Measurements from ENCODE around the gene PMEL. TPM values are rescaled to one million over a fixed set of nuclear protein-coding genes. Genes with fewer than 3 reads are reported as not detected.

PMEL gene
- total and polyA plus RNA-seq, 2 donors (not counting 1 experiment from before 2014, with no cell fraction given) = 0.32 to 0.46 TPM

DNA sequence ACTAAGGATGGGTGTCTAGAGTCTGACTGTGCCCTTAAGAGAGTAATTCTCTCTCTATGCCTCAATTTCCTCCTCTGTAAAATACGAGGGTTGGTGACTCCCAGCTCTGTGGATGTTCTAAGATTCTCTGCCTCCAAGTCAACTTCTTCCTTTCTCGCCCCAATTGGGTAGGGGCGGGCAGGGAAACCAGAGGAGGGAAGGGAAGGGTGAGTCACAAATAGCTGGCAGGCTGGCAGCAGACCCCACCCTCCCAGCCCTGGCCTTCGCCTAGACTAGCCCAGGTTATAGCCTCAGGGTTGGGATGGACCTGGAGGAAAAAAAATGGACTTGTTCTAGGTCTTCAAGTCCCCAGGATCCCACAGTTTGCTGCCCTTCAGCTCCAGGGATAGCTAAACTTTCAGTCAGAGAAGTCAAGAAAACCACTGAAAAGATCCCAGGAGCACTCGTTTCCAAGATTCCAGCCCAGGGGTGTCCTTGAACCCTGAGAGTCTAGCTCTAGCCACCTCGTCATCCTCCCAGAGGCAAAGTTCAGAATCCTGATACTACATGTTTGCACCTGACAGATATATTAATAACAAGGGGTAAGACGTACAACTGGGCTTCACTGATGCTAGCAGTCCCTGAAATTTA, 32.6 kb downstream of the PMEL start:
- peaks cover 45 to 53% of the 10 kb centered on the region in 2 donors for H3K4me1 ChIP-seq (ENCODE audit: control insufficient read depth in 2 of 2, insufficient read depth in 2 of 2, low read length in 2 of 2)
- Mint-ChIP-seq H3K4me1 (peaks cover 58% of the 10 kb centered on the region), H3K9me3 (ENCODE audit: insufficient read depth) (no peaks in the 10 kb centered on the region), H3K27ac (peak overlapping the region; percentile 76), H3K27me3 (no peaks in the 10 kb centered on the region), H3K4me3 (peak overlapping the region; percentile 94)
- peak overlapping the region; percentile 77 to 92 for H3K27ac ChIP-seq (ENCODE audit: low read length in 2 of 2)
- no peaks in the 10 kb centered on the region for H3K9me3 ChIP-seq (ENCODE audit: control extremely low read depth in 1 of 3, control insufficient read depth in 2 of 3, insufficient read depth in 1 of 3, low read length in 2 of 3)
- DNase-seq = no peak
- whole genome bisulfite sequencing (ENCODE audit: insufficient coverage) = 83% methylated on average over 2 of the region's 7 CpGs
- no peak for ATAC-seq (ENCODE audit: low read depth)
- H2AFZ ChIP-seq (ENCODE audit: insufficient read depth, low read depth, low read length, poor library complexity, severe bottlenecking) = peak overlapping the region; percentile 73
- intact Hi-C loops (cut with micrococcal nuclease) = no loop called here
- H3K4me2 ChIP-seq (replicated peaks; ENCODE audit: low read depth, low read length, poor library complexity, severe bottlenecking) = peak overlapping the region; percentile 88
- no peak for TF ChIP-seq EZH2 (IDR thresholded peaks at IDR 0.05; ENCODE audit: borderline replicate concordance, insufficient read depth, low read depth, low read length, poor library complexity, severe bottlenecking)
- TF ChIP-seq, protein P1, sequence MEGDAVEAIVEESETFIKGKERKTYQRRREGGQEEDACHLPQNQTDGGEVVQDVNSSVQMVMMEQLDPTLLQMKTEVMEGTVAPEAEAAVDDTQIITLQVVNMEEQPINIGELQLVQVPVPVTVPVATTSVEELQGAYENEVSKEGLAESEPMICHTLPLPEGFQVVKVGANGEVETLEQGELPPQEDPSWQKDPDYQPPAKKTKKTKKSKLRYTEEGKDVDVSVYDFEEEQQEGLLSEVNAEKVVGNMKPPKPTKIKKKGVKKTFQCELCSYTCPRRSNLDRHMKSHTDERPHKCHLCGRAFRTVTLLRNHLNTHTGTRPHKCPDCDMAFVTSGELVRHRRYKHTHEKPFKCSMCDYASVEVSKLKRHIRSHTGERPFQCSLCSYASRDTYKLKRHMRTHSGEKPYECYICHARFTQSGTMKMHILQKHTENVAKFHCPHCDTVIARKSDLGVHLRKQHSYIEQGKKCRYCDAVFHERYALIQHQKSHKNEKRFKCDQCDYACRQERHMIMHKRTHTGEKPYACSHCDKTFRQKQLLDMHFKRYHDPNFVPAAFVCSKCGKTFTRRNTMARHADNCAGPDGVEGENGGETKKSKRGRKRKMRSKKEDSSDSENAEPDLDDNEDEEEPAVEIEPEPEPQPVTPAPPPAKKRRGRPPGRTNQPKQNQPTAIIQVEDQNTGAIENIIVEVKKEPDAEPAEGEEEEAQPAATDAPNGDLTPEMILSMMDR (IDR thresholded peaks at IDR 0.05) = no peak
- H3K27me3 ChIP-seq (replicated peaks in 1 of 4; ENCODE audit: control extremely low read depth in 1 of 4, control insufficient read depth in 3 of 4, insufficient read depth in 4 of 4, low read length in 3 of 4) = no peaks in the 10 kb centered on the region
- peaks cover 50% of the 10 kb centered on the region for H3K79me2 ChIP-seq (ENCODE audit: control insufficient read depth, insufficient read depth, low read length)
- ChIA-PET POLR2A (interaction anchor here (0.9 to 1.2 kb wide), 2 partner anchors 41 to 195 kb away, joined by 3 read pairs; partner anchors contain the start of gene RAB5B), CTCF (interaction anchor here (0.5 to 10.3 kb wide), 10 partner anchors 8 to 440 kb away, joined by 3 to 155 read pairs (median 4); partner anchors contain the start of gene RAB5B)
- H3K4me3 ChIP-seq (ENCODE audit: control extremely low read depth in 1 of 5, extremely low read depth in 1 of 5, insufficient read depth in 1 of 5, low read depth in 2 of 5, low read length in 4 of 5) = peak overlapping the region in 3 of 5 experiments; percentile 84 to 94 (median 93)
- H3K36me3 ChIP-seq (replicated peaks in 1 of 2; ENCODE audit: control extremely low read depth in 1 of 2, control insufficient read depth in 1 of 2, extremely low read depth in 1 of 2, insufficient read depth in 2 of 2, low read length in 1 of 2) = peaks cover 0 to 44% of the 10 kb centered on the region in 2 experiments
- H3K9ac ChIP-seq (ENCODE audit: low read length) = peak overlapping the region; percentile 73
- peaks cover 21% of the 10 kb centered on the region for H4K20me1 ChIP-seq (ENCODE audit: control insufficient read depth, insufficient read depth, low read length, poor library complexity, severe bottlenecking)

DNA sequence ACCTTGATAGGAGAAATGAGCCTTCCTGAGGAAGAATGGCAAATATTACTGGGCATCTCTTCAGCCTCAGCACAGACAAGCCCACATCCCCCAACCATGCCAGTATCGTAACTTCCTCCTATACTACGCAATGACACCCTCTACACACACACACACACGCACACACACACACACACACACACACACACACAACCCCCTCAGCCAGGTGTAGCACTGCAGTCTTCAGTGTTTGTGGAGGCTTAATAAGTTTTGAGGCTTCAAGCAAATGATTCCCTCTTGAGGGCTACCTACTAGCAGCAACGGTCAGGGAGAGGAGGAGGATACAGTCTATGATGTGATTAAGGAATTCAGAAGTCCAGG, 33.3 kb downstream of the PMEL start:
- no peak for TF ChIP-seq EZH2 (IDR thresholded peaks at IDR 0.05; ENCODE audit: borderline replicate concordance, insufficient read depth, low read depth, low read length, poor library complexity, severe bottlenecking)
- TF ChIP-seq, protein P1 (IDR thresholded peaks at IDR 0.05) = no peak
- POLR2A ChIA-PET = interaction anchor here (0.9 to 1.3 kb wide), 4 partner anchors 41 to 194 kb away, joined by 3 to 9 read pairs (median 5); partner anchors contain the start of genes DNAJC14 and RAB5B
- CTCF ChIA-PET = interaction anchor here (0.6 to 10.3 kb wide), 8 partner anchors 9 to 208 kb away, joined by 3 to 155 read pairs (median 4); partner anchors contain the start of gene RAB5B

More for the DNA sequence above, 33.3 kb downstream of the PMEL start:
- DNase-seq (peak; percentile 81), ATAC-seq (ENCODE audit: low read depth) (peak; percentile 43)
- H4K20me1 ChIP-seq (ENCODE audit: control insufficient read depth, insufficient read depth, low read length, poor library complexity, severe bottlenecking) = peaks cover 21% of the 10 kb centered on the region
- H3K4me1 Mint-ChIP-seq = peaks cover 63% of the 10 kb centered on the region
- peaks cover 45 to 59% of the 10 kb centered on the region in 2 donors for H3K4me1 ChIP-seq (ENCODE audit: control insufficient read depth in 2 of 2, insufficient read depth in 2 of 2, low read length in 2 of 2)
- peak overlapping the region; percentile 94 for H3K4me3 Mint-ChIP-seq
- peak overlapping the region; percentile 73 for H3K9ac ChIP-seq (ENCODE audit: low read length)
- intact Hi-C loops (cut with micrococcal nuclease) = loop anchor here (1.0 kb wide), 1 partner anchor 109 kb away; the partner anchor contains the start of gene RPS26
- peak overlapping the region; percentile 77 to 92 for H3K27ac ChIP-seq (ENCODE audit: low read length in 2 of 2)
- H3K36me3 ChIP-seq (replicated peaks in 1 of 2; ENCODE audit: control extremely low read depth in 1 of 2, control insufficient read depth in 1 of 2, extremely low read depth in 1 of 2, insufficient read depth in 2 of 2, low read length in 1 of 2) = peaks cover 0 to 37% of the 10 kb centered on the region in 2 experiments
- H3K9me3 ChIP-seq (ENCODE audit: control extremely low read depth in 1 of 3, control insufficient read depth in 2 of 3, insufficient read depth in 1 of 3, low read length in 2 of 3) = no peaks in the 10 kb centered on the region
- no peaks in the 10 kb centered on the region for H3K27me3 ChIP-seq (replicated peaks in 1 of 4; ENCODE audit: control extremely low read depth in 1 of 4, control insufficient read depth in 3 of 4, insufficient read depth in 4 of 4, low read length in 3 of 4)
- H2AFZ ChIP-seq (ENCODE audit: insufficient read depth, low read depth, low read length, poor library complexity, severe bottlenecking) = peak overlapping the region; percentile 73
- H3K9me3 Mint-ChIP-seq (ENCODE audit: insufficient read depth) = no peaks in the 10 kb centered on the region
- peak overlapping the region; percentile 88 for H3K4me2 ChIP-seq (replicated peaks; ENCODE audit: low read depth, low read length, poor library complexity, severe bottlenecking)
- H3K79me2 ChIP-seq (ENCODE audit: control insufficient read depth, insufficient read depth, low read length) = peaks cover 50% of the 10 kb centered on the region
- H3K4me3 ChIP-seq (ENCODE audit: control extremely low read depth in 1 of 5, extremely low read depth in 1 of 5, insufficient read depth in 1 of 5, low read depth in 2 of 5, low read length in 4 of 5) = peak overlapping the region; percentile 84 to 94 (median 93)
- no peaks in the 10 kb centered on the region for H3K27me3 Mint-ChIP-seq
- WGBS (ENCODE audit: insufficient coverage) = 40% methylated on average over 1 of the region's 4 CpGs
- H3K27ac Mint-ChIP-seq = peak overlapping the region; percentile 95
